Measurements from ENCODE around the gene GPC2. TPM values are rescaled to one million over a fixed set of nuclear protein-coding genes. Genes with fewer than 3 reads are reported as not detected.

GPC2 gene
- total RNA-seq, 4 donors from 2014 or later: 0.39 to 3.4 (median 2.0) TPM

GRCh38 chr7:100175296-100175935 is 1.8 kb downstream of the GPC2 start:
- WGBS, 2 donors (ENCODE audit: low coverage in 1 of 2): 96 to 98% methylated on average over 3 to 10 of the region's 14 CpGs
- H3K27ac ChIP-seq: no peak overlapping the region
- no peak overlapping the region for H3K4me3 ChIP-seq
- H3K36me3 ChIP-seq: no peaks in the 10 kb centered on the region
- ATAC-seq: no peak
- no peaks in the 10 kb centered on the region for H3K9me3 ChIP-seq
- TF ChIP-seq CTCF (IDR thresholded peaks at IDR 0.05) (no peak), POLR2AphosphoS5 (IDR thresholded peaks at IDR 0.05) (no peak), EP300 (IDR thresholded peaks at IDR 0.05) (no peak), POLR2A (IDR thresholded peaks at IDR 0.05) (no peak)
- H3K4me1 ChIP-seq: peaks cover 0 to 35% (median 9%) of the 10 kb centered on the region in 3 donors
- peaks cover 35% of the 10 kb centered on the region for H3K27me3 ChIP-seq

- Histone ChIP-seq H3K9me3 (no peaks in the 10 kb centered on the region), H3K27me3 (peaks cover 40% of the 10 kb centered on the region), H3K4me1 (peaks cover 0 to 35% (median 9%) of the 10 kb centered on the region in 3 donors), H3K36me3 (no peaks in the 10 kb centered on the region), H3K4me3 (no peak overlapping the region), H3K27ac (no peak overlapping the region)
- no peak for ATAC-seq
- 67 to 70% methylated on average over 1 to 2 of the region's 5 CpGs for WGBS, 2 donors (ENCODE audit: low coverage in 1 of 2)
- TF ChIP-seq EP300 (IDR thresholded peaks at IDR 0.05) (no peak), POLR2A (IDR thresholded peaks at IDR 0.05) (no peak), POLR2AphosphoS5 (IDR thresholded peaks at IDR 0.05) (no peak), CTCF (IDR thresholded peaks at IDR 0.05) (no peak)
These were observed 2.6 kb downstream of the GPC2 start for GRCh38 chr7:100174582-100174981.

- H3K4me3 ChIP-seq: no peak overlapping the region
- H3K9me3 ChIP-seq: no peaks in the 10 kb centered on the region
- peaks cover 0 to 40% (median 9%) of the 10 kb centered on the region in 3 donors for H3K4me1 ChIP-seq
- no peak for ATAC-seq
- H3K27me3 ChIP-seq: peaks cover 40% of the 10 kb centered on the region
- no peaks in the 10 kb centered on the region for H3K36me3 ChIP-seq
- H3K27ac ChIP-seq: no peak overlapping the region
- TF ChIP-seq CTCF (IDR thresholded peaks at IDR 0.05) (no peak), EP300 (IDR thresholded peaks at IDR 0.05) (no peak), POLR2A (IDR thresholded peaks at IDR 0.05) (no peak), POLR2AphosphoS5 (IDR thresholded peaks at IDR 0.05) (no peak)
- 90% methylated on average over 2 of the region's 11 CpGs; no CpG with 5 or more reads in 1 of the 2 donors for WGBS, 2 donors (ENCODE audit: low coverage in 1 of 2)
These were observed 3.2 kb downstream of the GPC2 start for GRCh38 chr7:100173806-100174495.

GRCh38 chr7:100171840-100172239 is 5.3 kb downstream of the GPC2 start:
- Histone ChIP-seq H3K27me3 (peaks cover 53% of the 10 kb centered on the region), H3K27ac (peak overlapping the region in 1 of 4 donors; percentile 45), H3K4me1 (peaks cover 0 to 46% (median 3%) of the 10 kb centered on the region in 3 donors), H3K4me3 (peak overlapping the region; percentile 2 to 55), H3K9me3 (no peaks in the 10 kb centered on the region), H3K36me3 (no peaks in the 10 kb centered on the region)
- no CpG with 5 or more reads among the region's 22 CpGs for WGBS, 2 donors (ENCODE audit: low coverage in 1 of 2)
- TF ChIP-seq POLR2A (IDR thresholded peaks at IDR 0.05) (no peak), POLR2AphosphoS5 (IDR thresholded peaks at IDR 0.05) (no peak), CTCF (IDR thresholded peaks at IDR 0.05) (no peak), EP300 (IDR thresholded peaks at IDR 0.05) (no peak)
- no peak for ATAC-seq

Data from gastroesophageal sphincter (tissue), 4 donors.